Neural progenitor cell (in vitro differentiated cells): Measurements from ENCODE around the gene HINT3. TPM values are rescaled to one million over a fixed set of nuclear protein-coding genes. Genes with fewer than 3 reads are reported as not detected.
"Not testable (repeated sequence)": the region's sequence is repeated elsewhere in the genome, so short reads cannot be mapped to it uniquely, and the experiment has no call there.

Experiments used
- DNase-seq: peaks from one replicate; pipeline ENCODE4 v3.0.0-alpha.2; 2016; ENCODE audit warnings: low spot score
- H2AFZ ChIP-seq: fragments of 200-600 bp; sonication (generic); replicated peaks from 2 replicates; pipeline ENCODE4 v1.6.1; 2016; ENCODE audit warnings: antibody characterized with exemption
- H3F3A ChIP-seq: fragments of 200-600 bp; sonication (generic); 2 replicates; pipeline ENCODE4 v1.6.1; 2016; ENCODE audit warnings: antibody characterized with exemption, low read depth
- H3K27ac ChIP-seq: fragments of 200-600 bp; sonication (generic); 2 replicates; pipeline ENCODE4 v1.5.1; 2016; ENCODE audit warnings: mild to moderate bottlenecking
- H3K27me3 ChIP-seq: fragments of 200-600 bp; sonication (generic); 2 replicates; pipeline ENCODE4 v1.6.1; 2016; ENCODE audit warnings: mild to moderate bottlenecking, moderate library complexity
- H3K36me3 ChIP-seq: fragments of 200-600 bp; sonication (generic); 2 replicates; pipeline ENCODE4 v1.5.1; 2016
- H3K4me1 ChIP-seq: fragments of 200-600 bp; sonication (generic); 2 replicates; pipeline ENCODE4 v1.6.1; 2016; ENCODE audit warnings: mixed run types
- H3K4me2 ChIP-seq: fragments of 200-600 bp; sonication (generic); 2 replicates; pipeline ENCODE4 v1.6.1; 2016
- H3K4me3 ChIP-seq: fragments of 200-600 bp; sonication (generic); 2 replicates; pipeline ENCODE4 v1.5.1; 2016
- H3K79me2 ChIP-seq: fragments of 200-600 bp; sonication (generic); 2 replicates; pipeline ENCODE4 v1.6.1; 2016; ENCODE audit warnings: low read depth
- H3K9ac ChIP-seq: fragments of 200-600 bp; sonication (generic); 2 replicates; pipeline ENCODE4 v1.6.1; 2016
- H3K9me3 ChIP-seq: fragments of 200-600 bp; sonication (generic); 2 replicates; pipeline ENCODE4 v1.5.1; 2016; ENCODE audit warnings: low read depth
- H4K20me1 ChIP-seq: fragments of 200-600 bp; sonication (generic); 2 replicates; pipeline ENCODE4 v1.6.1; 2016; ENCODE audit warnings: low read depth
- H3K27ac Mint-ChIP-seq: 3 replicates; pipeline ENCODE4 v1.8.0; 2021; ENCODE audit warnings: mixed read lengths
- H3K27me3 Mint-ChIP-seq: 2 replicates; pipeline ENCODE4 v1.8.0; 2022; ENCODE audit warnings: low read depth, mild to moderate bottlenecking, inconsistent platforms, moderate library complexity, mixed read lengths; ENCODE audit not compliant: insufficient read depth
- H3K36me3 Mint-ChIP-seq: 3 replicates; pipeline ENCODE4 v1.8.0; 2021; ENCODE audit warnings: mixed read lengths
- H3K4me1 Mint-ChIP-seq: 3 replicates; pipeline ENCODE4 v1.8.0; 2021; ENCODE audit warnings: mixed read lengths
- H3K4me3 Mint-ChIP-seq: 3 replicates; pipeline ENCODE4 v1.8.0; 2021; ENCODE audit warnings: mild to moderate bottlenecking, moderate library complexity, mixed read lengths
- H3K9me3 Mint-ChIP-seq: 3 replicates; pipeline ENCODE4 v1.8.0; 2020; ENCODE audit warnings: mixed read lengths
- EZH2 ChIP-seq: fragments of 200-600 bp; sonication (generic); IDR thresholded peaks from 2 replicates; pipeline ENCODE4 v1.6.1; 2017; ENCODE audit warnings: antibody characterized with exemption, mild to moderate bottlenecking, moderate library complexity
- EZH2phosphoT487 ChIP-seq: fragments of 200-600 bp; sonication (generic); IDR thresholded peaks from 2 replicates; pipeline ENCODE4 v1.6.1; 2017; ENCODE audit warnings: antibody characterized with exemption
- total RNA-seq: library from RNA; depleted of rRNA; stranded (reverse); fragments of >200 nt; gene quantifications from 2 replicates; pipeline ENCODE4 v1.2.3, GENCODE V29; 2015; ENCODE audit warnings: low replicate concordance
- TF ChIP-seq, protein P1 (sequence below): fragments of 200-600 bp; sonication (generic); IDR thresholded peaks from 2 replicates; pipeline ENCODE4 v1.5.1; 2017; ENCODE audit warnings: antibody characterized with exemption, mild to moderate bottlenecking

HINT3 gene
- total RNA-seq, 1 donor from 2014 or later, result 29.6 TPM

DNA sequence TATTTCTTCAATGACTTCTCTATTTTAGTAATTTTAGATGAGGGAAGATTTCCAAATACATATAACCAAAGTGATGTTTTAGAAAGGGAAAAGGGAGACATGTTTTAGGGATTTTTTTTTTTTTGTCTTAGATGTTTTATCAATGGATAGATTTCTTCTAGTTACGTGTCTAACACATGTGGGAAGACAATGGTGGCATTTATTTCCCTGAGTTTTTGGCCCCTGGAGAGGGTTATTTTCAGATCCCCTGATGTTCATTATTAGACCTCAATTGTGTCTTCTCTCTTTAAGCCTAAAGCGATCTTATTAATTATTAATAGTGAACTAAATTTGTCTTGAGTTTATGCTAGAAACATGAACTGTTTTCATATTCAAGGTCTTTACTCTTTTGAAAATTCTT lies 60.0 kb downstream of the HINT3 start:
- no peaks in the 10 kb centered on the region for H4K20me1 ChIP-seq
- peaks cover 43% of the 10 kb centered on the region for H3K36me3 Mint-ChIP-seq
- H2AFZ ChIP-seq, result no peak overlapping the region
- no peak overlapping the region for H3K27ac Mint-ChIP-seq
- no peaks in the 10 kb centered on the region for H3K9me3 ChIP-seq
- H3K36me3 ChIP-seq, result peaks cover 33% of the 10 kb centered on the region
- H3K4me3 ChIP-seq, result no peak overlapping the region
- H3K4me3 Mint-ChIP-seq, result no peak overlapping the region
- no peaks in the 10 kb centered on the region for H3K9me3 Mint-ChIP-seq
- no peaks in the 10 kb centered on the region for H3K27me3 ChIP-seq
- H3K4me1 ChIP-seq, result no peaks in the 10 kb centered on the region
- H3K79me2 ChIP-seq, result no peaks in the 10 kb centered on the region
- TF ChIP-seq EZH2phosphoT487 (no peak), EZH2 (no peak)
- TF ChIP-seq, protein P1, sequence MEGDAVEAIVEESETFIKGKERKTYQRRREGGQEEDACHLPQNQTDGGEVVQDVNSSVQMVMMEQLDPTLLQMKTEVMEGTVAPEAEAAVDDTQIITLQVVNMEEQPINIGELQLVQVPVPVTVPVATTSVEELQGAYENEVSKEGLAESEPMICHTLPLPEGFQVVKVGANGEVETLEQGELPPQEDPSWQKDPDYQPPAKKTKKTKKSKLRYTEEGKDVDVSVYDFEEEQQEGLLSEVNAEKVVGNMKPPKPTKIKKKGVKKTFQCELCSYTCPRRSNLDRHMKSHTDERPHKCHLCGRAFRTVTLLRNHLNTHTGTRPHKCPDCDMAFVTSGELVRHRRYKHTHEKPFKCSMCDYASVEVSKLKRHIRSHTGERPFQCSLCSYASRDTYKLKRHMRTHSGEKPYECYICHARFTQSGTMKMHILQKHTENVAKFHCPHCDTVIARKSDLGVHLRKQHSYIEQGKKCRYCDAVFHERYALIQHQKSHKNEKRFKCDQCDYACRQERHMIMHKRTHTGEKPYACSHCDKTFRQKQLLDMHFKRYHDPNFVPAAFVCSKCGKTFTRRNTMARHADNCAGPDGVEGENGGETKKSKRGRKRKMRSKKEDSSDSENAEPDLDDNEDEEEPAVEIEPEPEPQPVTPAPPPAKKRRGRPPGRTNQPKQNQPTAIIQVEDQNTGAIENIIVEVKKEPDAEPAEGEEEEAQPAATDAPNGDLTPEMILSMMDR, result no peak
- H3K27ac ChIP-seq, result no peak overlapping the region
- DNase-seq, result no peak
- peaks cover 3% of the 10 kb centered on the region for H3F3A ChIP-seq
- no peak overlapping the region for H3K4me2 ChIP-seq
- peaks cover 2% of the 10 kb centered on the region for H3K27me3 Mint-ChIP-seq
- H3K9ac ChIP-seq, result no peak overlapping the region
- no peaks in the 10 kb centered on the region for H3K4me1 Mint-ChIP-seq

DNA sequence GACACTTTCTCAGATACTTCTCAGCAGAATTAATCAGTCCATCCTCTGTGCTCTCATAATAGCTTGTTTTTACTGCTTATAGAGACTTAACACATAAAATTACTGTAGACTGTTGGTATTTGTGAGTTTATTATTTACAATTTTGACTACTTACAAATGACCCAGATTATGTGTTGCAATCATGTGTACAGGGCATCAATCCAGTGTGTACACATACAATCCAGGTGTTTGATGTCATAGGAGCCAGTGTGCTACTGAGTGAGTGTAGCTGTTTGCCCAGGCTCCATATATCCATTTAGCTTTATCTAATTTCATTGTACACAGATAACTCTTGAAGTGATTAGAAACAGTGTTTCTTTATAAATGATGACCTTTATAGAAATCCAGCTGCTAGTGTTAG lies 61.1 kb downstream of the HINT3 start:
- no peaks in the 10 kb centered on the region for H3K4me1 ChIP-seq
- no peak overlapping the region for H3K27ac ChIP-seq
- H3K36me3 Mint-ChIP-seq, result peaks cover 45% of the 10 kb centered on the region
- no peaks in the 10 kb centered on the region for H3K4me1 Mint-ChIP-seq
- H3F3A ChIP-seq, result peaks cover 3% of the 10 kb centered on the region
- no peak overlapping the region for H2AFZ ChIP-seq
- TF ChIP-seq EZH2 (no peak), EZH2phosphoT487 (no peak)
- TF ChIP-seq, protein P1, result no peak
- H3K27me3 ChIP-seq, result no peaks in the 10 kb centered on the region
- H3K27ac Mint-ChIP-seq, result no peak overlapping the region
- H3K4me3 ChIP-seq, result no peak overlapping the region
- no peak overlapping the region for H3K9ac ChIP-seq
- DNase-seq, result no peak
- H3K4me3 Mint-ChIP-seq, result no peak overlapping the region
- H3K36me3 ChIP-seq, result peaks cover 34% of the 10 kb centered on the region
- peaks cover 2% of the 10 kb centered on the region for H3K27me3 Mint-ChIP-seq
- H3K9me3 ChIP-seq, result no peaks in the 10 kb centered on the region
- no peaks in the 10 kb centered on the region for H3K9me3 Mint-ChIP-seq
- H4K20me1 ChIP-seq, result no peaks in the 10 kb centered on the region
- no peak overlapping the region for H3K4me2 ChIP-seq
- no peaks in the 10 kb centered on the region for H3K79me2 ChIP-seq

DNA sequence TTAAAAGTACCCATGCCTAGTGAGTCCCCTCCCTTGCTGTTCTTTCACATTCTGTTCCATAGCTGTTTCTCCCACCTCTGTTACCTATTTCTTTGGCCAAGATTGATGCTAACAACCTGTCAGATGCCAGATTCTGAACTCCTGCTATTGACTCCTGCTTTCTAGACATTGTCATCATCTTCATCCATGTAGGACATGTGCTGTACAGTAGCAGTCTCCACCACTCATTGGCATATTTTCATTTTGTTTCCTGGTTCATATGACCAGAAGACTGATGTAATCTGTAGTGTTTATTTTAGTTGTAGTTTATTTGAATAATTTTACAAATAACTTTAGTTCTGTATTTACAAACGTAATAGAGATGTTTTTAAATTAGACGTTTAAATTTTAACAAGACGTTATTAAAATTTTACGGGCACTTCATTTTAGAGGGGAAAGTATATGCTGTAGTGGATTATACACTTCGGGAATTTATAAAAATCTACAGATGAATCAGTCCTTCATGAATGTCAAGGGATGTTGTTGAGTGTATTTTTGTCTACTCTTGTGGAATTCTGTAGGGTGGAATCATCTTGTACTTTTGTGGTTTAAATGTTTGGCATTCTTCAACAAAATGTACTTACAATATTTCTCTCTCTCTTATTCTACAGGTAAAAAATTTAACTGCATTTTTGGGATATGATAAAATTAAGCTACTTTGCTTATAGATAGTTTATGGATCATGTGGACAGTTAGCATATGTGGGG lies 63.9 kb downstream of the HINT3 start:
- Mint-ChIP-seq H3K27me3 (peaks cover 2% of the 10 kb centered on the region), H3K27ac (no peak overlapping the region), H3K36me3 (peaks cover 38% of the 10 kb centered on the region), H3K4me1 (no peaks in the 10 kb centered on the region), H3K4me3 (no peak overlapping the region), H3K9me3 (no peaks in the 10 kb centered on the region)
- H3K4me3 ChIP-seq, result no peak overlapping the region
- peaks cover 47% of the 10 kb centered on the region for H3K36me3 ChIP-seq
- no peak for TF ChIP-seq EZH2
- TF ChIP-seq, protein P1, result no peak
- no peak for TF ChIP-seq EZH2phosphoT487
- no peak for DNase-seq
- no peaks in the 10 kb centered on the region for H3K27me3 ChIP-seq
- H3F3A ChIP-seq, result peaks cover 3% of the 10 kb centered on the region
- no peak overlapping the region for H3K9ac ChIP-seq
- no peaks in the 10 kb centered on the region for H4K20me1 ChIP-seq
- no peaks in the 10 kb centered on the region for H3K9me3 ChIP-seq
- no peak overlapping the region for H3K4me2 ChIP-seq
- no peaks in the 10 kb centered on the region for H3K79me2 ChIP-seq
- H3K27ac ChIP-seq, result no peak overlapping the region
- H3K4me1 ChIP-seq, result no peaks in the 10 kb centered on the region
- H2AFZ ChIP-seq, result no peak overlapping the region

DNA sequence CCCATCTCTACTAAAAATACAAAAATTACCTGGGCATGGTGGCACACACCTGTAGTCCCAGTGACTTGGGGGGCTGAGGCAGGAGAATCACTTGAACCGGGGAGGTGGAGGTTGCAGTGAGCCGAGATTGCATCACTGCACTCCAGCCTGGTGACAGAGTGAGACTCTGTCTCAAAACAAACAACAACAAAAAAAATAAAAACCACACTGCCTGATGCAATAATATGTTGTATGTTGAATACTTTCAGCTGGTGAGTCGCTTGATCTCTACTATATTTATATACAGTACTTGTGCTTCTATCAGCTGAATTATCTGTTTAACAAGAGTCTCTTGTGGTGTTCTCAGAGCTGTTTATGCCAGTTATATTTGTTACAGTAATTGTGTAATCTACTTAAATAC lies 66.9 kb downstream of the HINT3 start:
- peaks cover 41% of the 10 kb centered on the region for H3K36me3 Mint-ChIP-seq
- not testable (repeated sequence) for H3K4me1 Mint-ChIP-seq

More for the DNA sequence above, 66.9 kb downstream of the HINT3 start:
- H3K27ac ChIP-seq, H3F3A ChIP-seq, H4K20me1 ChIP-seq, H3K27ac Mint-ChIP-seq, H3K27me3 ChIP-seq, H2AFZ ChIP-seq, H3K4me1 ChIP-seq, H3K9me3 Mint-ChIP-seq, H3K4me3 ChIP-seq, H3K4me2 ChIP-seq, H3K79me2 ChIP-seq, H3K9me3 ChIP-seq, H3K27me3 Mint-ChIP-seq, H3K4me3 Mint-ChIP-seq, H3K9ac ChIP-seq, DNase-seq: not testable (repeated sequence)
- H3K36me3 ChIP-seq, result peaks cover 42% of the 10 kb centered on the region
